ENCODE data around the gene SORT1.

The SORT1 gene

DNA sequence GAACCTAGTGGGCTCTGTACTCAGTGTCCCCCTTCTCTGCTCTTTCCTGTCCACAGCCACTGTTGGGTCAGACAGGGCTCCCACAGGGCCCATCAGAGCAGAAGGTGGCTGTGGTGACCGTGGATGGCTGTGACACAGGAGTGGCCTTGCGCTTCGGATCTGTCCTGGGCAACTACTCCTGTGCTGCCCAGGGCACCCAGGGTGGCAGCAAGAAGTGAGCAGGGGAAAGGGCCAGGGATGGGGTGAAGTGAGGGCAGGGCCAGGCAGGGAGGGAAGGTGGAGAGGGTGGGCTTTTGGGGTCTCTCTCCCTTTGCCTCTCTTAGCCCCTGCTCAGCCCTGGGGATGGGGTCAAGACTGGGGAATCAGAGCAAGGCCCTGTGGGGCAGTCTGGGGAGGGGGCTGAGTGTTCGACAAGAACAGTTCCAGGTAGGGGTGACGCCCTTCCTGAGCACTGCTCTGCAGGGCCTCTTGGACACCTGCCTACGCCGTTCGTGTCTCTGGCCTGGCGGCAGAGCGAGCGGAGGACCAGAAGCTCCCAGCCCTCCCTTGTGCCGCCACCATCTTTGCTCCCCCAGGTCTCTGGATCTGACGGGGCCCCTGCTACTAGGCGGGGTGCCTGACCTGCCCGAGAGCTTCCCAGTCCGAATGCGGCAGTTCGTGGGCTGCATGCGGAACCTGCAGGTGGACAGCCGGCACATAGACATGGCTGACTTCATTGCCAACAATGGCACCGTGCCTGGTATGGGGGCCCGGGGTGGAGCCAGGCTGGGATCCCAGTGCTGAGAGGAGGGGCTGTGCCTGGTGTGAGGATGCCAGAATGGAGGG lies 135.3 kb downstream of the SORT1 start:
- no peak overlapping the region for H3K4me3 ChIP-seq (IDR thresholded peaks at IDR 0.05; ENCODE audit: insufficient read depth, low read depth, low read length)
- no peak overlapping the region for H2AFZ ChIP-seq (ENCODE audit: low read depth)
- H3K4me1 ChIP-seq (ENCODE audit: low read depth, poor library complexity, severe bottlenecking), result no peaks in the 10 kb centered on the region
- H3K9ac ChIP-seq, result no peak overlapping the region
- no peak overlapping the region for H3K4me2 ChIP-seq
- no peak overlapping the region for H3K27ac ChIP-seq
- no peaks in the 10 kb centered on the region for H3K36me3 ChIP-seq (ENCODE audit: insufficient read depth)
- H3K27me3 ChIP-seq (ENCODE audit: insufficient read depth, low read depth), result no peaks in the 10 kb centered on the region
- H3K79me2 ChIP-seq (ENCODE audit: insufficient read depth, low read depth), result no peaks in the 10 kb centered on the region
- no peaks in the 10 kb centered on the region for H4K20me1 ChIP-seq (ENCODE audit: insufficient read depth)
- TF ChIP-seq, protein P1, sequence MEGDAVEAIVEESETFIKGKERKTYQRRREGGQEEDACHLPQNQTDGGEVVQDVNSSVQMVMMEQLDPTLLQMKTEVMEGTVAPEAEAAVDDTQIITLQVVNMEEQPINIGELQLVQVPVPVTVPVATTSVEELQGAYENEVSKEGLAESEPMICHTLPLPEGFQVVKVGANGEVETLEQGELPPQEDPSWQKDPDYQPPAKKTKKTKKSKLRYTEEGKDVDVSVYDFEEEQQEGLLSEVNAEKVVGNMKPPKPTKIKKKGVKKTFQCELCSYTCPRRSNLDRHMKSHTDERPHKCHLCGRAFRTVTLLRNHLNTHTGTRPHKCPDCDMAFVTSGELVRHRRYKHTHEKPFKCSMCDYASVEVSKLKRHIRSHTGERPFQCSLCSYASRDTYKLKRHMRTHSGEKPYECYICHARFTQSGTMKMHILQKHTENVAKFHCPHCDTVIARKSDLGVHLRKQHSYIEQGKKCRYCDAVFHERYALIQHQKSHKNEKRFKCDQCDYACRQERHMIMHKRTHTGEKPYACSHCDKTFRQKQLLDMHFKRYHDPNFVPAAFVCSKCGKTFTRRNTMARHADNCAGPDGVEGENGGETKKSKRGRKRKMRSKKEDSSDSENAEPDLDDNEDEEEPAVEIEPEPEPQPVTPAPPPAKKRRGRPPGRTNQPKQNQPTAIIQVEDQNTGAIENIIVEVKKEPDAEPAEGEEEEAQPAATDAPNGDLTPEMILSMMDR (conservative IDR thresholded peaks at IDR 0.05; ENCODE audit: low read depth, low read length), result no peak

- Histone ChIP-seq H3K79me2 (ENCODE audit: insufficient read depth, low read depth) (no peaks in the 10 kb centered on the region), H3K4me3 (IDR thresholded peaks at IDR 0.05; ENCODE audit: insufficient read depth, low read depth, low read length) (no peak overlapping the region), H3K4me1 (ENCODE audit: low read depth, poor library complexity, severe bottlenecking) (no peaks in the 10 kb centered on the region), H4K20me1 (ENCODE audit: insufficient read depth) (no peaks in the 10 kb centered on the region), H2AFZ (ENCODE audit: low read depth) (no peak overlapping the region), H3K36me3 (ENCODE audit: insufficient read depth) (no peaks in the 10 kb centered on the region), H3K4me2 (no peak overlapping the region), H3K9ac (no peak overlapping the region), H3K27me3 (ENCODE audit: insufficient read depth, low read depth) (no peaks in the 10 kb centered on the region), H3K27ac (no peak overlapping the region)
- TF ChIP-seq, protein P1 (conservative IDR thresholded peaks at IDR 0.05; ENCODE audit: low read depth, low read length), result no peak
These were observed 136.1 kb downstream of the SORT1 start for GRCh38 chr1:109261578-109261977.

GRCh38 chr1:109261006-109261405 lies 136.7 kb downstream of the SORT1 start:
- Histone ChIP-seq H3K27me3 (ENCODE audit: insufficient read depth, low read depth) (no peaks in the 10 kb centered on the region), H3K79me2 (ENCODE audit: insufficient read depth, low read depth) (no peaks in the 10 kb centered on the region), H3K4me1 (ENCODE audit: low read depth, poor library complexity, severe bottlenecking) (no peaks in the 10 kb centered on the region), H3K36me3 (ENCODE audit: insufficient read depth) (no peaks in the 10 kb centered on the region), H3K9ac (no peak overlapping the region), H3K27ac (no peak overlapping the region), H3K4me2 (no peak overlapping the region), H4K20me1 (ENCODE audit: insufficient read depth) (no peaks in the 10 kb centered on the region), H3K4me3 (IDR thresholded peaks at IDR 0.05; ENCODE audit: insufficient read depth, low read depth, low read length) (no peak overlapping the region), H2AFZ (ENCODE audit: low read depth) (no peak overlapping the region)
- TF ChIP-seq, protein P1 (conservative IDR thresholded peaks at IDR 0.05; ENCODE audit: low read depth, low read length), result no peak

DNA sequence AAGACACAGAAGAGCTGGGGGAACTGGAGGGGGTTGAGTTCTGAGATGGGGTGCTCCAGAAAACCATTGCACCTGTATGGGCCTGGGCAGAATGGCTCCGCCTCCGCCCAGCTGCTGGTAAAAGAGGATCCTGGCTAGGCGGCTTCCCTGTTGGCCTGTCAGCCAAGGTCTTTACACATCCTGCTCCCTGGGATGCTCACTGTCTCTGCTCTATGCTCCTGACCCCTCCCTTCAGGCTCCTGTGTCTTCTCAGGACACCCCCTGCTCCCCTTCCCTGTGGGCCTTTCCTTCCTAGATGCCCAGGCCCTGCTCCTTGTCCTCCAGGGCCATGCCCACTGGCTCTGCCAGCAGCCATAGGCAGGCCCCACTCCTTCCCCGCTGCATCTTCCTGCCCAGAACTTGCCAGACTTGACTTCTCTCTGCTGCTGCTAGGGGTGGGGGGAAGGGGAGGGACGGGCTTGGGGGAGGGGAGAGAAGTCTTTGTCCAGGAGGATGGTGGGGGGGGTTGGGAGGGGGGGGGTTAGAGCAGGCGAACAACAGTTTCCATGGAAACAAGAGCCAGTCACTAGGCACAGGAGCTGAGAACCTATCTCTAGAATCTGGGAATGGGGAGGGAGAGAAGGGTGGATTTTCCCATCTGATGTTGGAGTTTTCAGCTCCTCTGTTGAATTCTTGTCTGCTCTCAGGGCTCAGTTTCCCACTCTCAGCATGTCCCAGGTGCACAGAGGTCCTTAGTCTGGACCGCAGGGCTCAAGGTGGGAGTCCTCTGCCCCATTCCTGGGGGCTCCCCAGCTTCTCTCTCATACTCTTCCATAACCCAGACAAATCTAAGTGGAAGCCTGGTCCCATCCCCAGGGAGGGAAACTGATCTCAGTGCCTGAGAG lies 137.8 kb downstream of the SORT1 start:
- no peaks in the 10 kb centered on the region for H3K79me2 ChIP-seq (ENCODE audit: insufficient read depth, low read depth)
- no peaks in the 10 kb centered on the region for H4K20me1 ChIP-seq (ENCODE audit: insufficient read depth)
- no peak overlapping the region for H3K4me2 ChIP-seq
- H3K9ac ChIP-seq, result no peak overlapping the region
- H3K36me3 ChIP-seq (ENCODE audit: insufficient read depth), result no peaks in the 10 kb centered on the region
- TF ChIP-seq, protein P1 (conservative IDR thresholded peaks at IDR 0.05; ENCODE audit: low read depth, low read length), result no peak
- no peaks in the 10 kb centered on the region for H3K27me3 ChIP-seq (ENCODE audit: insufficient read depth, low read depth)
- no peak overlapping the region for H3K27ac ChIP-seq
- no peak overlapping the region for H2AFZ ChIP-seq (ENCODE audit: low read depth)
- H3K4me1 ChIP-seq (ENCODE audit: low read depth, poor library complexity, severe bottlenecking), result no peaks in the 10 kb centered on the region
- no peak overlapping the region for H3K4me3 ChIP-seq (IDR thresholded peaks at IDR 0.05; ENCODE audit: insufficient read depth, low read depth, low read length)
